ENCODE data around the gene LYRM2.

- TF ChIP-seq CTCF (IDR thresholded peaks at IDR 0.05; ENCODE audit: poor library complexity) (no peak), EZH2phosphoT487 (IDR thresholded peaks at IDR 0.05; ENCODE audit: low read depth, severe bottlenecking, unreplicated experiment) (no peak)
These were observed 37.6 kb upstream of the LYRM2 start for GRCh38 chr6:89675949-89676748.

Measured in hepatocyte (in vitro differentiated cells).